ACC112 (cell line): Measurements from ENCODE around the gene SSMEM1.

Experiments
- H2AFZ ChIP-seq: fragments of 200-600 bp; sonication (generic); one replicate; pipeline ENCODE4 v1.6.0; 2017; ENCODE audit warnings: antibody characterized with exemption, low read length; ENCODE audit not compliant: unreplicated experiment
- H3K27ac ChIP-seq: fragments of 200-600 bp; sonication (generic); 2 replicates; pipeline ENCODE4 v1.5.1; 2014; ENCODE audit warnings: low read depth, mild to moderate bottlenecking, antibody characterized with exemption, low read length, moderate library complexity
- H3K27me3 ChIP-seq: fragments of 200-600 bp; sonication (generic); 2 replicates; pipeline ENCODE4 v1.6.1; 2014; ENCODE audit warnings: mild to moderate bottlenecking, antibody characterized with exemption, low read length, moderate library complexity, mixed read lengths; ENCODE audit not compliant: insufficient read depth
- H3K36me3 ChIP-seq: fragments of 200-600 bp; sonication (generic); 2 replicates; pipeline ENCODE4 v1.6.1; 2016; ENCODE audit warnings: mild to moderate bottlenecking, antibody characterized with exemption, low read length, moderate library complexity, mixed read lengths; ENCODE audit not compliant: insufficient read depth
- H3K4me1 ChIP-seq: fragments of 200-600 bp; sonication (generic); one replicate; pipeline ENCODE4 v1.6.1; 2016; ENCODE audit warnings: low read length, mixed read lengths; ENCODE audit not compliant: insufficient read depth, unreplicated experiment, control insufficient read depth
- H3K4me3 ChIP-seq: fragments of 200-600 bp; sonication (generic); 2 replicates; pipeline ENCODE4 v1.5.1; 2014; ENCODE audit warnings: mild to moderate bottlenecking, low read depth, low read length
- H3K79me2 ChIP-seq: fragments of 200-600 bp; sonication (generic); one replicate; pipeline ENCODE4 v1.6.0; 2016; ENCODE audit warnings: low read length; ENCODE audit not compliant: control insufficient read depth, unreplicated experiment, insufficient read depth

The SSMEM1 gene

GRCh38 chr7:130187360-130187759 is 20.3 kb upstream of the SSMEM1 start:
- Histone ChIP-seq H3K36me3 (peaks cover 27% of the 10 kb centered on the region), H2AFZ (no peak overlapping the region), H3K27ac (no peak overlapping the region), H3K4me3 (no peak overlapping the region), H3K4me1 (peaks cover 6% of the 10 kb centered on the region), H3K79me2 (no peaks in the 10 kb centered on the region), H3K27me3 (no peaks in the 10 kb centered on the region)

GRCh38 chr7:130189343-130189742 is 18.3 kb upstream of the SSMEM1 start:
- Histone ChIP-seq H3K27me3 (no peaks in the 10 kb centered on the region), H2AFZ (no peak overlapping the region), H3K36me3 (peaks cover 16% of the 10 kb centered on the region; the same call in 1 of the 2 replicates)

GRCh38 chr7:130191791-130192190 is 15.9 kb upstream of the SSMEM1 start:
- Histone ChIP-seq H3K27me3 (no peaks in the 10 kb centered on the region), H3K36me3 (peaks cover 13% of the 10 kb centered on the region; the same call in 1 of the 2 replicates), H3K4me1 (peaks cover 6% of the 10 kb centered on the region), H3K4me3 (no peak overlapping the region), H3K27ac (no peak overlapping the region), H2AFZ (no peak overlapping the region), H3K79me2 (no peaks in the 10 kb centered on the region)

More at GRCh38 chr7:130189343-130189742, 18.3 kb upstream of the SSMEM1 start:
- peak overlapping the region; percentile 23; the same call in 1 of the 2 replicates for H3K27ac ChIP-seq
- H3K4me3 ChIP-seq = no peak overlapping the region
- no peaks in the 10 kb centered on the region for H3K79me2 ChIP-seq
- peaks cover 6% of the 10 kb centered on the region for H3K4me1 ChIP-seq

- Histone ChIP-seq H2AFZ (no peak overlapping the region), H3K79me2 (no peaks in the 10 kb centered on the region), H3K27me3 (no peaks in the 10 kb centered on the region), H3K4me3 (no peak overlapping the region), H3K27ac (no peak overlapping the region), H3K4me1 (no peaks in the 10 kb centered on the region), H3K36me3 (peaks cover 22% of the 10 kb centered on the region; the same call in 1 of the 2 replicates)
Observed at GRCh38 chr7:130195396-130195795, 12.3 kb upstream of the SSMEM1 start.

GRCh38 chr7:130196476-130196875 is 11.2 kb upstream of the SSMEM1 start:
- peaks cover 27% of the 10 kb centered on the region; the same call in 1 of the 2 replicates for H3K36me3 ChIP-seq
- H3K27me3 ChIP-seq = no peaks in the 10 kb centered on the region

GRCh38 chr7:130197094-130197493 is 10.6 kb upstream of the SSMEM1 start:
- peaks cover 32% of the 10 kb centered on the region; the same call in 1 of the 2 replicates for H3K36me3 ChIP-seq
- no peak overlapping the region for H3K4me3 ChIP-seq
- no peaks in the 10 kb centered on the region for H3K4me1 ChIP-seq
- no peak overlapping the region for H3K27ac ChIP-seq
- peaks cover 2% of the 10 kb centered on the region for H3K79me2 ChIP-seq
- H3K27me3 ChIP-seq = no peaks in the 10 kb centered on the region
- no peak overlapping the region for H2AFZ ChIP-seq

More at GRCh38 chr7:130196476-130196875, 11.2 kb upstream of the SSMEM1 start:
- no peak overlapping the region for H3K27ac ChIP-seq
- no peak overlapping the region for H2AFZ ChIP-seq
- no peaks in the 10 kb centered on the region for H3K4me1 ChIP-seq
- peaks cover 2% of the 10 kb centered on the region for H3K79me2 ChIP-seq
- no peak overlapping the region for H3K4me3 ChIP-seq

- H3K36me3 ChIP-seq = peaks cover 39% of the 10 kb centered on the region
- no peak overlapping the region for H3K4me3 ChIP-seq
Observed at GRCh38 chr7:130201796-130202195, 5.9 kb upstream of the SSMEM1 start.

GRCh38 chr7:130205084-130205947 is 2.3 kb upstream of the SSMEM1 start, which contains the start of gene TMEM209:
TSS of gene TMEM209 (minus strand) at chr7:130205406. CDS start at chr7:130205375, 31 bp downstream.
- H2AFZ ChIP-seq = peak within 1 kb of the TSS; percentile 87
- peaks cover 11% of the 10 kb centered on the region for H3K79me2 ChIP-seq
- peaks cover 20% of the 10 kb centered on the region for H3K4me1 ChIP-seq
- H3K4me3 ChIP-seq = peak within 1 kb of the TSS; percentile 87
- no peaks in the 10 kb centered on the region for H3K27me3 ChIP-seq
- peak within 1 kb of the TSS; percentile 87 for H3K27ac ChIP-seq
- H3K36me3 ChIP-seq = peaks cover 23% of the 10 kb centered on the region

More at GRCh38 chr7:130201796-130202195, 5.9 kb upstream of the SSMEM1 start:
- H3K4me1 ChIP-seq = peaks cover 16% of the 10 kb centered on the region
- peaks cover 11% of the 10 kb centered on the region for H3K79me2 ChIP-seq
- no peak overlapping the region for H3K27ac ChIP-seq
- H3K27me3 ChIP-seq = no peaks in the 10 kb centered on the region
- no peak overlapping the region for H2AFZ ChIP-seq

- Histone ChIP-seq H3K27me3 (no peaks in the 10 kb centered on the region), H2AFZ (peak overlapping the region; percentile 7), H3K79me2 (peaks cover 9% of the 10 kb centered on the region), H3K4me1 (peaks cover 24% of the 10 kb centered on the region), H3K4me3 (no peak overlapping the region), H3K27ac (peak overlapping the region; percentile 44), H3K36me3 (peaks cover 14% of the 10 kb centered on the region)
Observed at GRCh38 chr7:130207033-130207432, 627 bp upstream of the SSMEM1 start.

- H2AFZ ChIP-seq = no peak overlapping the region
- peaks cover 4% of the 10 kb centered on the region for H3K36me3 ChIP-seq
- H3K27ac ChIP-seq = no peak overlapping the region
- peaks cover 6% of the 10 kb centered on the region for H3K79me2 ChIP-seq
- H3K4me3 ChIP-seq = no peak overlapping the region
- H3K4me1 ChIP-seq = peaks cover 24% of the 10 kb centered on the region
- H3K27me3 ChIP-seq = no peaks in the 10 kb centered on the region
Observed at GRCh38 chr7:130208516-130208915, 856 bp downstream of the SSMEM1 start.
